HepG2 (cell line): ENCODE results near the gene TIMP3. TPM values are rescaled to one million over a fixed set of nuclear protein-coding genes. Genes with fewer than 3 reads are reported as not detected.

Experiments
- ATAC-seq: fragments of 200-7000 bp; cut with Tn5 transposase; 3 replicates; pipeline ENCODE4 v1.9.1; 2020; ENCODE audit warnings: mild to moderate bottlenecking, moderate library complexity
- BruUV-seq: library from RNA; stranded (reverse); fragments of 400-500 nt; replicated peaks from 2 replicates; lab custom pipeline; 2021; lab: Mats Ljungman, UMichigan
- CTCF ChIA-PET: fragments of 300-600 bp; formaldehyde crosslinking; extraction: SDS; loops from one replicate; lab custom pipeline; 2021; ENCODE audit warnings: low total read pairs, inconsistent platforms, low intra/inter-chr PET ratio; lab: Yijun Ruan, JAX
- POLR2A ChIA-PET: fragments of 350-600 bp; sonication (Branson Sonifier 250); formaldehyde crosslinking; loops from one replicate; lab custom pipeline; 2020; ENCODE audit warnings: antibody characterized with exemption, inconsistent platforms; lab: Yijun Ruan, JAX
- DNase-seq: peaks from one replicate; pipeline ENCODE4 v3.0.0-alpha.2; 2015; ENCODE audit warnings: low spot score
- FAIRE-seq: peaks from 3 replicates; lab custom pipeline; 2011; peaks lifted over from hg19 to GRCh38; lab: Jason Lieb, UNC
- H2AFZ ChIP-seq: one replicate; pipeline ENCODE4 v1.6.1; 2011; ENCODE audit warnings: low read length, inconsistent platforms
- H3K27ac ChIP-seq: fragments of 300-600 bp; 3 replicates; pipeline ENCODE4 v1.8.0; 2011; ENCODE audit warnings: mixed run types, mild to moderate bottlenecking, mixed read lengths, low read length, inconsistent platforms; ENCODE audit not compliant: insufficient read depth; ENCODE audit errors: extremely low read length
- H3K27me3 ChIP-seq, 2 experiments: fragments of 200-600 bp in 1 of 2; 2 replicates in 1 of 2; 3 replicates in 1 of 2; pipeline versions ENCODE4 v1.6.0 to v1.8.0; 2011; ENCODE audit warnings: low read length in 2 of 2, mild to moderate bottlenecking in 2 of 2, moderate library complexity in 2 of 2, inconsistent platforms in 1 of 2; ENCODE audit not compliant: insufficient read depth in 2 of 2, control insufficient read depth in 1 of 2
- H3K36me3 ChIP-seq, 2 experiments: fragments of 200-600 bp in 1 of 2; replicated peaks in 1 of 2; 2 replicates in 1 of 2; 3 replicates in 1 of 2; pipeline versions ENCODE4 v1.5.1 to v1.8.0; 2011; ENCODE audit warnings: low read length in 2 of 2, inconsistent platforms in 1 of 2; ENCODE audit not compliant: insufficient read depth in 2 of 2, control insufficient read depth in 1 of 2
- H3K4me1 ChIP-seq: 2 replicates; pipeline ENCODE4 v1.5.1; 2012; ENCODE audit warnings: low read length, inconsistent platforms; ENCODE audit not compliant: insufficient read depth
- H3K4me2 ChIP-seq: 2 replicates; pipeline ENCODE4 v1.6.0; 2011; ENCODE audit warnings: low read depth, low read length, inconsistent platforms
- H3K4me3 ChIP-seq, 3 experiments: fragments of 200-600 bp in 1 of 3; sonication (generic), shearing (Covaris generic) in 1 of 3; replicated peaks in 1 of 3; 2 replicates each; pipeline ENCODE4 v1.5.1; 2011 to 2016; ENCODE audit warnings: low read length in 3 of 3, inconsistent platforms in 2 of 3, low read depth in 2 of 3, mild to moderate bottlenecking in 2 of 3, control low read depth in 1 of 3, mixed read lengths in 1 of 3; ENCODE audit not compliant: insufficient read depth in 1 of 3
- H3K79me2 ChIP-seq: one replicate; pipeline ENCODE4 v1.6.1; 2011; ENCODE audit warnings: low read length, inconsistent platforms; ENCODE audit not compliant: insufficient read depth
- H3K9ac ChIP-seq: 2 replicates; pipeline ENCODE4 v1.6.0; 2011; ENCODE audit warnings: mild to moderate bottlenecking, low read depth, low read length, inconsistent platforms; ENCODE audit not compliant: insufficient read depth
- H3K9me3 ChIP-seq: 2 replicates; pipeline ENCODE4 v1.5.1; 2012; ENCODE audit warnings: mild to moderate bottlenecking, low read length
- H4K20me1 ChIP-seq: 2 replicates; pipeline ENCODE4 v1.6.0; 2011; ENCODE audit warnings: inconsistent platforms, mild to moderate bottlenecking, low read length, moderate library complexity; ENCODE audit not compliant: insufficient read depth
- POLR2AphosphoS2 ChIP-seq: IDR thresholded peaks from 2 replicates; pipeline ENCODE4 v1.6.1; 2011; ENCODE audit warnings: low read depth, low read length, improper control_type of control experiment
- ZNF143 ChIP-seq: sonication (generic); formaldehyde crosslinking; IDR thresholded peaks from 2 replicates; pipeline ENCODE4 v1.4.0; 2020; ENCODE audit warnings: missing genetic modification reagents
- WGBS: methylation state at CpG from one replicate; pipeline ENCODE4 v1.1.6; 2017; ENCODE audit warnings: low lambda C conversion rate; 5-methylcytosine and 5-hydroxymethylcytosine counted together
- in situ Hi-C: cut with HindIII; loops from 2 replicates; pipeline ENCODE4 v1.10.0; 2017; ENCODE audit warnings: low pct_unique_long_range_greater_than_20kb; ENCODE audit not compliant: extremely low pct_ligation_motif_present
- intact Hi-C: fragments of 100-400 bp; cut with micrococcal nuclease; formaldehyde crosslinking; loops from one replicate; pipeline ENCODE4 v1.10.0; 2022; ENCODE audit not compliant: unreplicated experiment
- polyA plus RNA-seq, 8 experiments: library from polyadenylated mRNA; depleted of rRNA in 3 of 8; stranded (reverse) in 7 of 8; unstranded in 1 of 8; fragments of >200 nt; fragmentation: Illumina TruSeq in 4 of 8; extraction: Trizol in 4 of 8; gene quantifications; 2 replicates each; pipeline versions ENCODE4 v1.2.1 to v1.2.3, GENCODE V29; 2011 to 2016; ENCODE audit warnings: low read depth in 4 of 8, missing spikeins in 1 of 8, mixed read lengths in 1 of 8; ENCODE audit not compliant: insufficient read depth in 1 of 8
- total RNA-seq, 5 experiments: library from RNA; depleted of rRNA; stranded (reverse); fragments of >200 nt; fragmentation: Illumina TruSeq; extraction: Trizol; gene quantifications; 2 replicates each; pipeline ENCODE4 v1.2.3, GENCODE V29; 2016; ENCODE audit warnings: low read depth in 1 of 5
- TF ChIP-seq, protein P1 (sequence below): IDR thresholded peaks from 2 replicates; pipeline ENCODE4 v1.6.1; 2018; ENCODE audit warnings: missing genetic modification reagents, mild to moderate bottlenecking, missing compliant biosample characterization
- TF ChIP-seq, protein P2 (sequence below): sonication (generic); formaldehyde crosslinking; IDR thresholded peaks from 2 replicates; pipeline ENCODE4 v1.4.0; 2020; ENCODE audit warnings: missing genetic modification reagents

The TIMP3 gene
- total and polyA plus RNA-seq, 2 of the 13 experiments (the other 11 are each of a cell fraction or from before 2014, with no cell fraction given), result 57.3 to 86.6 TPM

DNA sequence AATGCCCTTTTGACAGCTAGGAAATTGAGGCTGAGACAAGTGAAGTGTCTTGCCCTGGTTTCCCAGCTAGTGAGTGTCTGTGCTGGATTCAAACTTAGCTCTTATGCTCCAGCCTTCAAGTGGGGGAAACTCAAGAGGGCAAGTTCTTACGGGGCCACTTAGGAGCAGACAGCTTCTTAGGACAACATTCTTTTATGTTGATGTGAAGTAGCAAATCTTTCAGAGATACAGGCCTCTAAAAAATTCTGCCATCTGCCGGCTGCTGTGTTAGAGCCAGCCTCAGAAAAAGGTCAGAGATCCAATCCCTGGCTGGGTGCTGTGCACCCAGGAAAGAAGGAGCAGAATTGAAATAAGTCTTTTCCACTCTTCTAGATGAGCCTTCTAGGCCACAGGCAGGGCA, 26.6 kb downstream of the TIMP3 start:
- intact Hi-C loops (no loop called here), in situ Hi-C loops (loop anchor here (25.0 kb wide), 1 partner anchor 159 kb away; no protein-coding TSS in a partner anchor)
- 46% methylated on average over 2 of the region's 2 CpGs for WGBS
- no peak for ATAC-seq
- Histone ChIP-seq H4K20me1 (peaks cover 6% of the 10 kb centered on the region), H3K4me1 (no peaks in the 10 kb centered on the region), H3K27ac (no peak overlapping the region), H3K4me2 (no peak overlapping the region), H3K9me3 (no peaks in the 10 kb centered on the region), H3K27me3 (no peaks in the 10 kb centered on the region), H3K4me3 (no peak overlapping the region), H3K9ac (no peak overlapping the region), H3K79me2 (peaks cover 8% of the 10 kb centered on the region), H2AFZ (no peak overlapping the region), H3K36me3 (peaks cover 12 to 54% of the 10 kb centered on the region in 2 experiments; a peak in 4 of 5 replicates)
- TF ChIP-seq ZNF143 (CRISPR knock-in tag), result no peak
- TF ChIP-seq, protein P1, sequence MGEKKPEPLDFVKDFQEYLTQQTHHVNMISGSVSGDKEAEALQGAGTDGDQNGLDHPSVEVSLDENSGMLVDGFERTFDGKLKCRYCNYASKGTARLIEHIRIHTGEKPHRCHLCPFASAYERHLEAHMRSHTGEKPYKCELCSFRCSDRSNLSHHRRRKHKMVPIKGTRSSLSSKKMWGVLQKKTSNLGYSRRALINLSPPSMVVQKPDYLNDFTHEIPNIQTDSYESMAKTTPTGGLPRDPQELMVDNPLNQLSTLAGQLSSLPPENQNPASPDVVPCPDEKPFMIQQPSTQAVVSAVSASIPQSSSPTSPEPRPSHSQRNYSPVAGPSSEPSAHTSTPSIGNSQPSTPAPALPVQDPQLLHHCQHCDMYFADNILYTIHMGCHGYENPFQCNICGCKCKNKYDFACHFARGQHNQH (CRISPR knock-in tag), result no peak
- no peak for FAIRE-seq
- no TSS peak for BruUV-seq
- ChIA-PET CTCF (no interaction called here), POLR2A (no interaction called here)
- DNase-seq, result no peak

DNA sequence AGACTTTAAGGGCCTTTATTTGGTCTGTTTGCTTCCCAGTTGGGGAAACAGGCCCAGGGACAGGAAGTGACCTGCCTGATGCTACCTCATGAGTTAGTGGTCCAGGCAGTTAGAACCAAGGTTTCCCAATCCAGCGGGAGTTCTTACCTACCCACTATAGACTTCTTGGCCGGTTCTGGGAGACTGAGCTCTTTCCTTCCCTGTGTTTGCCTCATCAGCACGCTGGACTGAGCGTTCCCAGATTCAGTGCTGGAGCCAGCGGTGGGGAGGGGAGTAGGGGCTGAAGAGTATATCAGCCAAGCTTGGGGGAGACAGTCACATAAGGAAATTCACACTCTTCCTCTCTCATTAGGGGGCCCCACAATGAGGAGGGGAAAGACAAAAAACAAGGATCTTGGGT, 27.1 kb downstream of the TIMP3 start:
- Histone ChIP-seq H4K20me1 (peaks cover 6% of the 10 kb centered on the region), H3K79me2 (peaks cover 4% of the 10 kb centered on the region), H3K4me3 (no peak overlapping the region), H3K9ac (no peak overlapping the region), H3K27me3 (no peaks in the 10 kb centered on the region), H3K36me3 (peaks cover 10 to 54% of the 10 kb centered on the region in 2 experiments; a peak in 4 of 5 replicates), H3K4me1 (no peaks in the 10 kb centered on the region), H3K27ac (no peak overlapping the region), H2AFZ (no peak overlapping the region), H3K9me3 (no peaks in the 10 kb centered on the region), H3K4me2 (no peak overlapping the region)
- FAIRE-seq (no peak), ATAC-seq (no peak), DNase-seq (no peak)
- CTCF ChIA-PET, result no interaction called here
- in situ Hi-C loops (loop anchor here (25.0 kb wide), 1 partner anchor 159 kb away; no protein-coding TSS in a partner anchor), intact Hi-C loops (no loop called here)
- WGBS, result 67% methylated on average over 3 of the region's 5 CpGs
- TF ChIP-seq POLR2AphosphoS2, result 0 out of 2 replicates have a peak, but pooled peaks have one; percentile 44
- TF ChIP-seq, protein P2, sequence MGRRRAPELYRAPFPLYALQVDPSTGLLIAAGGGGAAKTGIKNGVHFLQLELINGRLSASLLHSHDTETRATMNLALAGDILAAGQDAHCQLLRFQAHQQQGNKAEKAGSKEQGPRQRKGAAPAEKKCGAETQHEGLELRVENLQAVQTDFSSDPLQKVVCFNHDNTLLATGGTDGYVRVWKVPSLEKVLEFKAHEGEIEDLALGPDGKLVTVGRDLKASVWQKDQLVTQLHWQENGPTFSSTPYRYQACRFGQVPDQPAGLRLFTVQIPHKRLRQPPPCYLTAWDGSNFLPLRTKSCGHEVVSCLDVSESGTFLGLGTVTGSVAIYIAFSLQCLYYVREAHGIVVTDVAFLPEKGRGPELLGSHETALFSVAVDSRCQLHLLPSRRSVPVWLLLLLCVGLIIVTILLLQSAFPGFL (CRISPR knock-in tag), result no peak
- POLR2A ChIA-PET, result no interaction called here
- no TSS peak for BruUV-seq
